CD14-positive monocyte (primary cell): ENCODE results near the gene SPATA22. TPM values are rescaled to one million over a fixed set of nuclear protein-coding genes. Genes with fewer than 3 reads are reported as not detected.

ENCODE experiments used
- DNase-seq, 3 donors: peaks; one replicate each; pipeline ENCODE4 v3.0.0-alpha.2; 2011 to 2022
- H2AFZ ChIP-seq: 2 replicates; pipeline ENCODE4 v1.6.0; 2012; ENCODE audit warnings: mild to moderate bottlenecking, low read depth, low read length, inconsistent platforms; ENCODE audit not compliant: insufficient read depth, poor library complexity, severe bottlenecking
- H3K27ac ChIP-seq, 2 donors: 1 replicate in 1 of 2; 2 replicates in 1 of 2; pipeline ENCODE4 v1.5.1; 2012 to 2013; ENCODE audit warnings: low read length in 2 of 2, control low read depth in 1 of 2, inconsistent platforms in 1 of 2, low read depth in 1 of 2, mild to moderate bottlenecking in 1 of 2
- H3K27me3 ChIP-seq, 2 donors: one replicate each; pipeline versions ENCODE4 v1.6.0 to v1.6.1; 2011 to 2013; ENCODE audit warnings: low read length in 2 of 2; ENCODE audit not compliant: control insufficient read depth in 2 of 2, insufficient read depth in 2 of 2
- H3K36me3 ChIP-seq, 2 donors: replicated peaks in 1 of 2; 1 replicate in 1 of 2; 2 replicates in 1 of 2; pipeline versions ENCODE4 v1.5.1 to v1.6.1; 2012 to 2013; ENCODE audit warnings: low read length in 2 of 2, control low read depth in 1 of 2, inconsistent platforms in 1 of 2, mild to moderate bottlenecking in 1 of 2; ENCODE audit not compliant: insufficient read depth in 2 of 2, control insufficient read depth in 1 of 2
- H3K4me1 ChIP-seq, 2 donors: 1 replicate in 1 of 2; 2 replicates in 1 of 2; pipeline versions ENCODE4 v1.5.1 to v1.6.1; 2012 to 2013; ENCODE audit warnings: low read length in 2 of 2, control low read depth in 1 of 2, inconsistent platforms in 1 of 2, mild to moderate bottlenecking in 1 of 2, moderate library complexity in 1 of 2; ENCODE audit not compliant: insufficient read depth in 2 of 2, control insufficient read depth in 1 of 2
- H3K4me2 ChIP-seq: replicated peaks from 2 replicates; pipeline ENCODE3; 2012; ENCODE audit warnings: low read length, moderate library complexity, mild to moderate bottlenecking; ENCODE audit not compliant: poor library complexity, severe bottlenecking; ENCODE audit errors: extremely low read depth
- H3K4me3 ChIP-seq, 3 experiments: fragments of 200-600 bp in 1 of 3; sonication (generic) in 1 of 3; replicated peaks in 1 of 3; 1 replicate in 2 of 3; 2 replicates in 1 of 3; pipeline ENCODE4 v1.5.1; 2011 to 2013; ENCODE audit warnings: low read length in 3 of 3, mild to moderate bottlenecking in 3 of 3, control low read depth in 2 of 3, low read depth in 2 of 3, inconsistent platforms in 1 of 3, moderate library complexity in 1 of 3
- H3K79me2 ChIP-seq: 2 replicates; pipeline ENCODE4 v1.6.0; 2012; ENCODE audit warnings: mild to moderate bottlenecking, control low read depth, inconsistent platforms, low read length, moderate library complexity; ENCODE audit not compliant: insufficient read depth
- H3K9ac ChIP-seq: 2 replicates; pipeline ENCODE4 v1.6.0; 2017; ENCODE audit warnings: low read length, mild to moderate bottlenecking; ENCODE audit not compliant: insufficient read depth, poor library complexity, severe bottlenecking
- H3K9me3 ChIP-seq, 2 donors: replicated peaks in 1 of 2; 1 replicate in 1 of 2; 2 replicates in 1 of 2; pipeline versions ENCODE4 v1.5.1 to v1.6.1; 2012 to 2013; ENCODE audit warnings: low read length in 2 of 2, control low read depth in 1 of 2; ENCODE audit not compliant: control insufficient read depth in 1 of 2, insufficient read depth in 1 of 2
- H4K20me1 ChIP-seq: 2 replicates; pipeline ENCODE4 v1.6.0; 2012; ENCODE audit warnings: mild to moderate bottlenecking, low read length, control low read depth, moderate library complexity; ENCODE audit not compliant: insufficient read depth
- H3K27ac Mint-ChIP-seq, 7 donors: one replicate each; pipeline ENCODE4 v1.8.0; 2020; ENCODE audit warnings: mild to moderate bottlenecking in 7 of 7, mixed read lengths in 7 of 7, moderate library complexity in 6 of 7, inconsistent platforms in 2 of 7
- H3K27me3 Mint-ChIP-seq, 3 donors: one replicate each; pipeline ENCODE4 v1.8.0; 2021 to 2022; ENCODE audit warnings: low read depth in 3 of 3, mild to moderate bottlenecking in 3 of 3, mixed read lengths in 3 of 3, moderate library complexity in 3 of 3, inconsistent platforms in 1 of 3
- H3K36me3 Mint-ChIP-seq, 2 donors: one replicate each; pipeline ENCODE4 v1.8.0; 2020; ENCODE audit warnings: mixed read lengths in 2 of 2, inconsistent platforms in 1 of 2, mild to moderate bottlenecking in 1 of 2
- H3K4me1 Mint-ChIP-seq: one replicate; pipeline ENCODE4 v1.8.0; 2020; ENCODE audit warnings: mild to moderate bottlenecking, mixed read lengths
- H3K4me3 Mint-ChIP-seq, 2 donors: one replicate each; pipeline ENCODE4 v1.8.0; 2020; ENCODE audit warnings: mild to moderate bottlenecking in 2 of 2, mixed read lengths in 2 of 2, moderate library complexity in 1 of 2
- H3K9me3 Mint-ChIP-seq, 7 donors: one replicate each; pipeline ENCODE4 v1.8.0; 2020 to 2022; ENCODE audit warnings: mixed read lengths in 7 of 7, mild to moderate bottlenecking in 6 of 7, moderate library complexity in 6 of 7, inconsistent platforms in 2 of 7
- WGBS: methylation state at CpG from one replicate; pipeline ENCODE4 v1.1.5; 2013; ENCODE audit warnings: missing lambda C conversion rate; ENCODE audit not compliant: insufficient coverage; 5-methylcytosine and 5-hydroxymethylcytosine counted together
- intact Hi-C, 2 donors: fragments of 100-400 bp; cut with micrococcal nuclease; formaldehyde crosslinking; loops; one replicate each; pipeline versions ENCODE4 v1.15.0 to v1.15.1; 2023
- polyA plus RNA-seq, 3 donors: library from polyadenylated mRNA; depleted of rRNA in 1 of 3; unstranded in 2 of 3; stranded (reverse) in 1 of 3; fragments of 300-500 nt in 2 of 3; fragments of >200 nt in 1 of 3; fragmentation: Illumina TruSeq in 2 of 3; gene quantifications; 1 replicate in 2 of 3; 2 replicates in 1 of 3; pipeline ENCODE4 v1.2.3, GENCODE V29; 2012 to 2021
- TF ChIP-seq, protein P1 (sequence below): fragments of 200-600 bp; IDR thresholded peaks from one replicate; pipeline ENCODE4 v1.8.0; 2022; ENCODE audit warnings: antibody characterized with exemption, mild to moderate bottlenecking

Gene SPATA22
- polyA plus RNA-seq, 3 donors, result 0.13 TPM; not detected in 2

DNA sequence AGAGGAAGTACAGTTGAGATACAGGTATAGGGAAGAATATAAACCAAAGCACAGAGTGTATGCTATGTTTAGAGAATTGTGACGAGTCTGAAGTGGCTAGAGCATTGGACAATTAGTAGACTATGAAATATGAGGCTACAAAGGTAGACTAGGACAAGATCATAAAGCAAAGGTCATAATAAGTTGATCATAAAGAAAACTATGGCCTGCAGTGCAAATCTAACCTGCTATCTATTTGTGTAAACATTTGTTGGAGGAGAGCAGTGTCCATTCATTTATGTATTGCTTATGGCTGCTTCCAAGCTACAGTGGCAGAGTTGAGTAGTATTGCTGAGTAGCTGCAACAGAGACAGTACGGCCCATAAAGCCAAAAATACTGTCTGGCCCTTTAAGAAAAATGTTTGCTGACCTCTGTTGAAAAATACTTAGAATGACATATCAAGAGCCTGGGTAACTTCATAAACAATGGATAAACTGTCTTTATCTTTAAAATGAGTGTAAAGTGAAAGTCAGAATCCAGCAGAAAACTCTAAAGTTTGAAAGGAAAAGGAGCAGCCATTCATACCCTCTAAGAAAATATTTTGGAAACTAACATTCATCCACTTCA is 23.5 kb downstream of the SPATA22 start:
- H3K27me3 ChIP-seq, result peaks cover 2 to 5% of the 10 kb centered on the region in 2 donors
- WGBS, result 78% methylated on average over 1 of the region's 2 CpGs
- no peak overlapping the region for H3K27ac ChIP-seq
- no peaks in the 10 kb centered on the region for H3K79me2 ChIP-seq
- Mint-ChIP-seq H3K27me3 (peaks cover 3 to 7% (median 4%) of the 10 kb centered on the region in 3 donors), H3K9me3 (peaks cover 0 to 2% (median 0%) of the 10 kb centered on the region in 7 donors), H3K4me1 (no peaks in the 10 kb centered on the region), H3K36me3 (no peaks in the 10 kb centered on the region), H3K27ac (no peak overlapping the region), H3K4me3 (no peak overlapping the region)
- TF ChIP-seq, protein P1, sequence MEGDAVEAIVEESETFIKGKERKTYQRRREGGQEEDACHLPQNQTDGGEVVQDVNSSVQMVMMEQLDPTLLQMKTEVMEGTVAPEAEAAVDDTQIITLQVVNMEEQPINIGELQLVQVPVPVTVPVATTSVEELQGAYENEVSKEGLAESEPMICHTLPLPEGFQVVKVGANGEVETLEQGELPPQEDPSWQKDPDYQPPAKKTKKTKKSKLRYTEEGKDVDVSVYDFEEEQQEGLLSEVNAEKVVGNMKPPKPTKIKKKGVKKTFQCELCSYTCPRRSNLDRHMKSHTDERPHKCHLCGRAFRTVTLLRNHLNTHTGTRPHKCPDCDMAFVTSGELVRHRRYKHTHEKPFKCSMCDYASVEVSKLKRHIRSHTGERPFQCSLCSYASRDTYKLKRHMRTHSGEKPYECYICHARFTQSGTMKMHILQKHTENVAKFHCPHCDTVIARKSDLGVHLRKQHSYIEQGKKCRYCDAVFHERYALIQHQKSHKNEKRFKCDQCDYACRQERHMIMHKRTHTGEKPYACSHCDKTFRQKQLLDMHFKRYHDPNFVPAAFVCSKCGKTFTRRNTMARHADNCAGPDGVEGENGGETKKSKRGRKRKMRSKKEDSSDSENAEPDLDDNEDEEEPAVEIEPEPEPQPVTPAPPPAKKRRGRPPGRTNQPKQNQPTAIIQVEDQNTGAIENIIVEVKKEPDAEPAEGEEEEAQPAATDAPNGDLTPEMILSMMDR, result peak; percentile 12
- no peak overlapping the region for H3K9ac ChIP-seq
- no peaks in the 10 kb centered on the region for H3K4me1 ChIP-seq
- no peak overlapping the region for H3K4me3 ChIP-seq
- H3K9me3 ChIP-seq, result no peaks in the 10 kb centered on the region
- H4K20me1 ChIP-seq, result no peaks in the 10 kb centered on the region
- intact Hi-C loops, result no loop called here
- DNase-seq, result no peak
- no peak overlapping the region for H3K4me2 ChIP-seq
- H2AFZ ChIP-seq, result no peak overlapping the region
- H3K36me3 ChIP-seq, result no peaks in the 10 kb centered on the region

DNA sequence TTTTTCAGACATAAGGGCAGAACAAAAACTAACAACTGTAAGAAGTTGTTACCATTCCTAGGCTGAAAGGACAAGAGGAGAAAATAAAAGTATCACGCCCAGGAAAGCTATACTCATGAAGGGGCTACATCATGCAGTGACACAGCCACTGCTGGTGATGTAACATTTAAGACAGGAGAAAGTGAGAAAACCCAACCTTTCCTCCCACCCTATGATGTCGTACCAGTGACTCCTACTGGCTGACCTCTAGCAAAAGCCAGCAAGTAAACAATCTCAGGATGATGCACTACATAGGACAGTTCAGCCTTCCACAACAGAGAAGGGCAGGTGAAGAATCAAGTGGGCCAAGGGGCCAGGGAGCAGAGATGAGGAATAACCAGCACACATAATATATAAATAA is 24.0 kb downstream of the SPATA22 start:
- intact Hi-C loops, result no loop called here
- Mint-ChIP-seq H3K27ac (peak overlapping the region in 2 of 7 donors; percentile 0 to 3), H3K4me1 (no peaks in the 10 kb centered on the region), H3K27me3 (peaks cover 3 to 7% (median 6%) of the 10 kb centered on the region in 3 donors), H3K9me3 (peaks cover 0 to 2% (median 0%) of the 10 kb centered on the region in 7 donors), H3K4me3 (no peak overlapping the region), H3K36me3 (no peaks in the 10 kb centered on the region)
- Histone ChIP-seq H3K4me2 (no peak overlapping the region), H3K9me3 (no peaks in the 10 kb centered on the region), H3K36me3 (no peaks in the 10 kb centered on the region), H2AFZ (no peak overlapping the region), H3K27me3 (peaks cover 2 to 5% of the 10 kb centered on the region in 2 donors), H4K20me1 (no peaks in the 10 kb centered on the region), H3K4me1 (no peaks in the 10 kb centered on the region), H3K27ac (no peak overlapping the region), H3K9ac (no peak overlapping the region), H3K79me2 (no peaks in the 10 kb centered on the region), H3K4me3 (no peak overlapping the region)
- TF ChIP-seq, protein P1, result no peak
- DNase-seq, result peak; percentile 12 to 41 (median 39)
- WGBS, result no CpG with 5 or more reads among the region's 2 CpGs
